Neutrophil (primary cell): ENCODE results near the gene NUP58.

Source experiments
- H3K27ac ChIP-seq: fragments of 200-600 bp; sonication (generic); 2 replicates; pipeline ENCODE4 v1.5.1; 2016; ENCODE audit warnings: mild to moderate bottlenecking, moderate library complexity
- H3K27me3 ChIP-seq: fragments of 200-600 bp; sonication (generic); 2 replicates; pipeline ENCODE4 v1.6.0; 2016; ENCODE audit warnings: mild to moderate bottlenecking
- H3K36me3 ChIP-seq: fragments of 200-600 bp; sonication (generic); 2 replicates; pipeline ENCODE4 v1.5.1; 2017
- H3K4me1 ChIP-seq, 2 experiments: fragments of 200-600 bp in 1 of 2; sonication (generic) in 1 of 2; 1 replicate in 1 of 2; 2 replicates in 1 of 2; pipeline versions ENCODE4 v1.5.1 to v1.6.1; 2013 to 2016; ENCODE audit warnings: low read depth in 1 of 2, low read length in 1 of 2, mild to moderate bottlenecking in 1 of 2, moderate library complexity in 1 of 2; ENCODE audit not compliant: control insufficient read depth in 1 of 2, insufficient read depth in 1 of 2
- H3K4me3 ChIP-seq, 2 experiments: fragments of 200-600 bp in 1 of 2; sonication (generic) in 1 of 2; 1 replicate in 1 of 2; 2 replicates in 1 of 2; pipeline ENCODE4 v1.5.1; 2013 to 2016; ENCODE audit warnings: low read depth in 1 of 2, low read length in 1 of 2, mild to moderate bottlenecking in 1 of 2, moderate library complexity in 1 of 2
- H3K9me3 ChIP-seq: fragments of 200-600 bp; sonication (generic); 2 replicates; pipeline ENCODE4 v1.5.1; 2016
- CTCF ChIP-seq: fragments of 200-600 bp; sonication (generic); IDR thresholded peaks from 2 replicates; pipeline ENCODE4 v1.5.1; 2016; ENCODE audit warnings: antibody characterized with exemption

Gene NUP58

GRCh38 chr13:25377244-25377962 lies 76.0 kb downstream of the NUP58 start:
- no peak for TF ChIP-seq CTCF
- no peak overlapping the region for H3K27ac ChIP-seq
- no peaks in the 10 kb centered on the region for H3K4me1 ChIP-seq
- no peak overlapping the region for H3K4me3 ChIP-seq
- peaks cover 90% of the 10 kb centered on the region for H3K27me3 ChIP-seq
- no peaks in the 10 kb centered on the region for H3K9me3 ChIP-seq
- H3K36me3 ChIP-seq = no peaks in the 10 kb centered on the region

- H3K4me1 ChIP-seq = no peaks in the 10 kb centered on the region
- H3K27me3 ChIP-seq = peaks cover 84% of the 10 kb centered on the region
- no peaks in the 10 kb centered on the region for H3K9me3 ChIP-seq
- no peak overlapping the region for H3K27ac ChIP-seq
- TF ChIP-seq CTCF = no peak
- no peaks in the 10 kb centered on the region for H3K36me3 ChIP-seq
- H3K4me3 ChIP-seq = no peak overlapping the region
Measured at GRCh38 chr13:25378528-25378927, 77.1 kb downstream of the NUP58 start.

GRCh38 chr13:25379011-25379410 lies 77.6 kb downstream of the NUP58 start:
- Histone ChIP-seq H3K9me3 (no peaks in the 10 kb centered on the region), H3K36me3 (no peaks in the 10 kb centered on the region), H3K27ac (no peak overlapping the region), H3K27me3 (peaks cover 83% of the 10 kb centered on the region), H3K4me1 (no peaks in the 10 kb centered on the region), H3K4me3 (no peak overlapping the region)
- no peak for TF ChIP-seq CTCF

- H3K27me3 ChIP-seq = peaks cover 83% of the 10 kb centered on the region
- H3K27ac ChIP-seq = no peak overlapping the region
- no peak for TF ChIP-seq CTCF
- H3K36me3 ChIP-seq = no peaks in the 10 kb centered on the region
- no peak overlapping the region for H3K4me3 ChIP-seq
- no peaks in the 10 kb centered on the region for H3K9me3 ChIP-seq
- H3K4me1 ChIP-seq = no peaks in the 10 kb centered on the region
Measured at GRCh38 chr13:25380082-25380481, 78.7 kb downstream of the NUP58 start.

GRCh38 chr13:25380741-25381324 lies 79.4 kb downstream of the NUP58 start:
- TF ChIP-seq CTCF = no peak
- H3K9me3 ChIP-seq = no peaks in the 10 kb centered on the region
- H3K4me1 ChIP-seq = no peaks in the 10 kb centered on the region
- no peak overlapping the region for H3K27ac ChIP-seq
- H3K27me3 ChIP-seq = peaks cover 78% of the 10 kb centered on the region
- H3K36me3 ChIP-seq = no peaks in the 10 kb centered on the region
- no peak overlapping the region for H3K4me3 ChIP-seq
